Stomach (tissue), 4 donors: ENCODE measurements around the gene CTF1.

Source experiments
- EP300 ChIP-seq: sonication (generic); formaldehyde crosslinking; IDR thresholded peaks from one replicate; pipeline ENCODE4 v1.6.1; 2017; ENCODE audit warnings: antibody characterized with exemption
- POLR2A ChIP-seq, 4 donors: fragments of 450-650 bp; IDR thresholded peaks; one replicate each; pipeline ENCODE4 v1.6.1; 2016; ENCODE audit warnings: antibody characterized with exemption in 4 of 4, control low read depth in 2 of 4, mild to moderate bottlenecking in 1 of 4, moderate library complexity in 1 of 4
- POLR2AphosphoS5 ChIP-seq, 3 donors: sonication (generic); formaldehyde crosslinking; IDR thresholded peaks; one replicate each; pipeline ENCODE4 v1.6.1; 2016; ENCODE audit warnings: antibody characterized with exemption in 3 of 3
- TF ChIP-seq, protein P1 (sequence below), 7 experiments: fragments of 450-650 bp in 4 of 7; fragments of 200-600 bp in 3 of 7; sonication (generic) in 3 of 7; IDR thresholded peaks; one replicate each; pipeline ENCODE4 v1.5.1; 2016 to 2019; ENCODE audit warnings: antibody characterized with exemption in 7 of 7, control low read depth in 2 of 7, mild to moderate bottlenecking in 1 of 7

DNA sequence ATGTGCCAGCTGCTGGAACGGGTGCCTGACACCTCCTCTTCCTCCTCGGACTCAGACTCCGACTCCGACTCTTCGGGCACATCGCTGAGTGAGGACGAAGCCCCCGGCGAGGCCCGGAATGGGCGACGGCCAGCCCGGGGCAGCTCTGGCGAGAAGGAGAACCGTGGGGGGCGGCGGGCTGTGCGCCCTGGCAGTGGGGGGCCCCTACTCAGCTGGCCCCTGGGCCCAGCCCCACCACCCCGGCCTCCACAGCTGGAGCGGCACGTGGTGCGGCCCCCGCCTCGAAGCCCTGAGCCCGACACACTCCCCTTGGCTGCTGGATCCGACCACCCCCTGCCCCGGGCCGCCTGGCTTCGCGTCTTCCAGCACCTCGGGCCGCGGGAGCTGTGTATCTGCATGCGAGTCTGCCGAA is 33.8 kb downstream of the CTF1 start:
- TF ChIP-seq EP300 (no peak), POLR2AphosphoS5 (IDR thresholded peaks at IDR 0.05) (no peak), POLR2A (IDR thresholded peaks at IDR 0.05) (no peak)
- TF ChIP-seq, protein P1, sequence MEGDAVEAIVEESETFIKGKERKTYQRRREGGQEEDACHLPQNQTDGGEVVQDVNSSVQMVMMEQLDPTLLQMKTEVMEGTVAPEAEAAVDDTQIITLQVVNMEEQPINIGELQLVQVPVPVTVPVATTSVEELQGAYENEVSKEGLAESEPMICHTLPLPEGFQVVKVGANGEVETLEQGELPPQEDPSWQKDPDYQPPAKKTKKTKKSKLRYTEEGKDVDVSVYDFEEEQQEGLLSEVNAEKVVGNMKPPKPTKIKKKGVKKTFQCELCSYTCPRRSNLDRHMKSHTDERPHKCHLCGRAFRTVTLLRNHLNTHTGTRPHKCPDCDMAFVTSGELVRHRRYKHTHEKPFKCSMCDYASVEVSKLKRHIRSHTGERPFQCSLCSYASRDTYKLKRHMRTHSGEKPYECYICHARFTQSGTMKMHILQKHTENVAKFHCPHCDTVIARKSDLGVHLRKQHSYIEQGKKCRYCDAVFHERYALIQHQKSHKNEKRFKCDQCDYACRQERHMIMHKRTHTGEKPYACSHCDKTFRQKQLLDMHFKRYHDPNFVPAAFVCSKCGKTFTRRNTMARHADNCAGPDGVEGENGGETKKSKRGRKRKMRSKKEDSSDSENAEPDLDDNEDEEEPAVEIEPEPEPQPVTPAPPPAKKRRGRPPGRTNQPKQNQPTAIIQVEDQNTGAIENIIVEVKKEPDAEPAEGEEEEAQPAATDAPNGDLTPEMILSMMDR (IDR thresholded peaks at IDR 0.05) = no peak
